ENCODE data around the gene ST6GALNAC3. TPM values are rescaled to one million over a fixed set of nuclear protein-coding genes. Genes with fewer than 3 reads are reported as not detected.

Gene ST6GALNAC3
- total RNA-seq, 1 donor from 2014 or later: 7.3 TPM

DNA sequence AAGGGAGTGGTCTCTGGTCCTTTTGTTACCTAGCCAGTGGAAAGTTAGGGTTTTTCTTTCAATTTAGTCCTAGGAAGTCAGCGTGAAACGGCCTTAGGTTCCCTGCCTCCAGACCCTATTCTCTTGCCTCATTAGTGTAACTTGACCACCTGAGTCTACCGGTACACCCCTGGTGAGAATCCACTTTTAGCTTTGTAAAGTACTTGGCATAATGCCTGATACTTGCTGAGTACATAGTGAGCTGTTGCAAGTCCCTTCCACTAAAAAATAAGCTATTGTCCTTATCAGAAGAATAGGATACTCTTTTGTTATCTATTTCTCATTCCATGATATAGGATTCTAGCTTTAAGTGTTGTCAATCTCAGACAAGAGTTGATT is 228.8 kb downstream of the ST6GALNAC3 start:
- H3K9me3 Mint-ChIP-seq (ENCODE audit: unreplicated experiment): no peaks in the 10 kb centered on the region
- no peaks in the 10 kb centered on the region for H3K36me3 Mint-ChIP-seq (ENCODE audit: unreplicated experiment)
- H3K27ac Mint-ChIP-seq (ENCODE audit: unreplicated experiment): no peak overlapping the region
- H3K4me1 Mint-ChIP-seq (ENCODE audit: unreplicated experiment): peaks cover 15% of the 10 kb centered on the region
- TF ChIP-seq CTCF (IDR thresholded peaks at IDR 0.05): no peak
- H3K27me3 Mint-ChIP-seq (ENCODE audit: unreplicated experiment): no peaks in the 10 kb centered on the region
- no peak for DNase-seq (ENCODE audit: extremely low spot score, unreplicated experiment)
- H3K4me3 Mint-ChIP-seq (ENCODE audit: unreplicated experiment): no peak overlapping the region

DNA sequence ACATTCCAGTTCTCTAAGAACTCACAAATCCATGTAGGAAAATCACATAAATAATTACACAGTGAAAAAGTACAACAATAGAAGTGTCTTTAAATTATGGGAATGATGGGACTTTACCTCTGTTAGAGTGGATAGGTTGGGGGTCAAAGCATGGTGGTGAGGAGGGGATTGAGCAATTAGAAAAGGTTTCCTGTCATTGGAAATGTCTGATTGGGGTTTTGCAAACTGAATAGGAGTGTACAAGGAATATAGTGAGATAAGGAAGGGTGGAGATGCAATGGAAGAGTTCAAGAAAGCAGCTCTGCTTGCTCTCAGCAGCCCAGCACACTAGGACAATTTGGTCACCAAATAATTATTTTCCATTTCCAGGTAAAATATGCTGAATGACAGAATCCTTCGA is 238.8 kb downstream of the ST6GALNAC3 start:
- DNase-seq (ENCODE audit: extremely low spot score, unreplicated experiment): no peak
- Mint-ChIP-seq H3K27me3 (ENCODE audit: unreplicated experiment) (no peaks in the 10 kb centered on the region), H3K9me3 (ENCODE audit: unreplicated experiment) (peaks cover 7% of the 10 kb centered on the region), H3K4me3 (ENCODE audit: unreplicated experiment) (no peak overlapping the region), H3K27ac (ENCODE audit: unreplicated experiment) (no peak overlapping the region), H3K4me1 (ENCODE audit: unreplicated experiment) (no peaks in the 10 kb centered on the region), H3K36me3 (ENCODE audit: unreplicated experiment) (no peaks in the 10 kb centered on the region)
- TF ChIP-seq CTCF (IDR thresholded peaks at IDR 0.05): no peak

DNA sequence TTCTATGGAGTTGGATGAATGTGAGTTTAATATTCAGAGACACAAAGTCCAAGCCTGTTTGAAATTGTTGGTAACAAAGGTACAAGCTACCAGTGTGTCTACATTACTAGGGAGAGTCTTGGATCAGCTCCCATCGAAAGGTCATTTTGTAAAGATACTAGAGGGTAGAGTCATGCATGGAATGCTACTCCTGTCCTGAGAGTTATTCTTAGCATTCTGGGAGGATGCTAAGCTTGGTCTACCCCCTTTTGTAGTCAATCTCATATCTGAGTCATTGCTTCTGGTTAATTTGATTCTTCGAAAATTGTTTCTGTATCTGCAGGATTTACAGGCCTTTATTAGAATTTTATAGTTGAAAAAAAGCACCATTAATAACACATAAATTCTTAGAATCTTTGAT is 240.2 kb downstream of the ST6GALNAC3 start:
- H3K27me3 Mint-ChIP-seq (ENCODE audit: unreplicated experiment): no peaks in the 10 kb centered on the region
- DNase-seq (ENCODE audit: extremely low spot score, unreplicated experiment): no peak
- TF ChIP-seq CTCF (IDR thresholded peaks at IDR 0.05): no peak
- no peaks in the 10 kb centered on the region for H3K4me1 Mint-ChIP-seq (ENCODE audit: unreplicated experiment)
- H3K9me3 Mint-ChIP-seq (ENCODE audit: unreplicated experiment): peaks cover 7% of the 10 kb centered on the region
- H3K4me3 Mint-ChIP-seq (ENCODE audit: unreplicated experiment): no peak overlapping the region
- no peaks in the 10 kb centered on the region for H3K36me3 Mint-ChIP-seq (ENCODE audit: unreplicated experiment)
- no peak overlapping the region for H3K27ac Mint-ChIP-seq (ENCODE audit: unreplicated experiment)

GRCh38 chr1:76317299-76317900 is 242.9 kb downstream of the ST6GALNAC3 start:
- TF ChIP-seq CTCF (IDR thresholded peaks at IDR 0.05): no peak
- H3K36me3 Mint-ChIP-seq (ENCODE audit: unreplicated experiment): no peaks in the 10 kb centered on the region

DNA sequence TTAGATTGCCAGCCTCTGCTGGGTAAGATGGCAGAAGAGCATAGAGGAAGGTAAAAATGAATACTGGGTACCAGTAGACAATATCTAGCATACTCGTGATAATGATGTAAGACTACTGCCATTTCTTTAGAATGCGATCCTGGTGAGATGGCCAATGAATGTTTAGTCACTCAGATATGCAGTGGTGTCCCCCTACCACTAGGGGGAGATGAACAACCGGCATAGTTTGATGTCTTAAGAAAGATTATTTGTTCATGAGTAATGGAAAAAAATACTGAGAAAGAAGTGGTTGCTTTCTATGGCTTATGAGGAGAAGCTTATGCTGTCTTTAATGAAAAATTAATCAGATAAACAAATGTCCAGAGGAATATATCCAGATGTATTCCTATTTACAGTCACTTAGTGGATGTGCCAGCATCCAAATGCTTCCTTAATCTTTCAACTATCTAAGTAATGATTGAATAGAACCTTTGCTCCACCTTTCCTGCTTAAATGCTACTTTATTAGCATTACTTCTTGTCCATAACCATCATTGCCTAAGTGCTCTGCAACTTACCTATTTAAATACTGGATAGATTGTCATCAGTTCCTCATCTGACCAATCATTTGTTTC is 256.6 kb downstream of the ST6GALNAC3 start:
- H3K4me3 Mint-ChIP-seq (ENCODE audit: unreplicated experiment): no peak overlapping the region
- no peaks in the 10 kb centered on the region for H3K36me3 Mint-ChIP-seq (ENCODE audit: unreplicated experiment)
- H3K4me1 Mint-ChIP-seq (ENCODE audit: unreplicated experiment): peaks cover 16% of the 10 kb centered on the region
- no peak for DNase-seq (ENCODE audit: extremely low spot score, unreplicated experiment)
- H3K9me3 Mint-ChIP-seq (ENCODE audit: unreplicated experiment): no peaks in the 10 kb centered on the region
- TF ChIP-seq CTCF (IDR thresholded peaks at IDR 0.05): peak; percentile 89
- H3K27ac Mint-ChIP-seq (ENCODE audit: unreplicated experiment): no peak overlapping the region
- no peaks in the 10 kb centered on the region for H3K27me3 Mint-ChIP-seq (ENCODE audit: unreplicated experiment)

More at GRCh38 chr1:76317299-76317900, 242.9 kb downstream of the ST6GALNAC3 start:
- Mint-ChIP-seq H3K27ac (ENCODE audit: unreplicated experiment) (no peak overlapping the region), H3K4me1 (ENCODE audit: unreplicated experiment) (no peaks in the 10 kb centered on the region), H3K9me3 (ENCODE audit: unreplicated experiment) (peaks cover 7% of the 10 kb centered on the region), H3K27me3 (ENCODE audit: unreplicated experiment) (no peaks in the 10 kb centered on the region), H3K4me3 (ENCODE audit: unreplicated experiment) (no peak overlapping the region)
- DNase-seq (ENCODE audit: extremely low spot score, unreplicated experiment): no peak
